ENCODE measurements around the gene KIAA1549. TPM values are rescaled to one million over a fixed set of nuclear protein-coding genes. Genes with fewer than 3 reads are reported as not detected.
A peak's percentile ranks its signal among the peaks of the same experiment; 100 is the strongest.
"Not testable (repeated sequence)": the region's sequence is repeated elsewhere in the genome, so short reads cannot be mapped to it uniquely, and the experiment has no call there.

Gene KIAA1549
- total RNA-seq, 1 experiment from 2014 or later = 12.5 TPM

DNA sequence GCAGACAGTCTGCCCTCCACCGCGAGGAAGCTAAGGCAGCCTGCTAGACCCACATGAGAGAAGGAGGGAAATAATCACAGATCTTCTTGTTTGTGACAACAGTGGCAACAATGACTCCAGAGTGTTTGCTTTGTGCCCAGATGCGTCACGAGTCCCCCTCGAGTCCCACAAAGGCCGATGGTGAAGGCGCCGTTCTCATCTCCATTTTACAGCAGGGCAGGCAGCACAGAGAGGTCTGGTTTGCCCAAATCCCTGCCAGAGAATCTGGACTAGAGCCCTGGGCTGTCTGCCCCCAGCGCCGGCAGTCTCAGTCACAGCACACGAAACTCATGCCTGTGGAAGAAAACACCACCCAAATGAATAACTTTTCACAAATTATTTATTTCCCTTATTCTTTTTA, 38.1 kb downstream of the KIAA1549 start:
- Histone ChIP-seq H3K9me3 (replicated peaks) (no peaks in the 10 kb centered on the region), H3K36me3 (no peaks in the 10 kb centered on the region), H3K4me1 (no peaks in the 10 kb centered on the region), H3K4me3 (no peak overlapping the region), H3K27ac (no peak overlapping the region), H3K27me3 (no peaks in the 10 kb centered on the region; the same call in 1 of the 2 replicates)
- DNase-seq = no peak

DNA sequence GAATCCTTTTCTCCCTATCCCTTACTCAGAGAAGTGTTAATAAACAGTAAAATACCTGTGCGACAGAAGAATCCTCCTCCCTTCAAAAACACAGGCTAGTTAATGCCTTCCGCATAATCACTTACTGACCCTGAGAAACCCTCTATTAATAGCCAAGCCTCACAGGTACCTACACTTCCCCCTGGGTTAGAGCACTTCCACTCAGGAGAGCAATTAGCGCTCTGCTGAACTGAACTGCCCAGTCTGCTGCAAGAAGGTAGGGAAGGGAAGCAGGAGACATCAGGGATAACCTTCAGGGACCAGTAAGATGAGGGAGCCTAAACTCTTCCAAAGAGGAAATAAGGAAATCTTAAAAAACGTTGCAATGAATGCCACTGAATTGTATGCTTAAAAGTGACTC, 39.6 kb downstream of the KIAA1549 start:
- Histone ChIP-seq H3K27me3 (no peaks in the 10 kb centered on the region; the same call in 1 of the 2 replicates), H3K36me3 (no peaks in the 10 kb centered on the region), H3K9me3 (replicated peaks) (no peaks in the 10 kb centered on the region), H3K27ac (no peak overlapping the region), H3K4me3 (no peak overlapping the region), H3K4me1 (no peaks in the 10 kb centered on the region)
- DNase-seq = no peak

DNA sequence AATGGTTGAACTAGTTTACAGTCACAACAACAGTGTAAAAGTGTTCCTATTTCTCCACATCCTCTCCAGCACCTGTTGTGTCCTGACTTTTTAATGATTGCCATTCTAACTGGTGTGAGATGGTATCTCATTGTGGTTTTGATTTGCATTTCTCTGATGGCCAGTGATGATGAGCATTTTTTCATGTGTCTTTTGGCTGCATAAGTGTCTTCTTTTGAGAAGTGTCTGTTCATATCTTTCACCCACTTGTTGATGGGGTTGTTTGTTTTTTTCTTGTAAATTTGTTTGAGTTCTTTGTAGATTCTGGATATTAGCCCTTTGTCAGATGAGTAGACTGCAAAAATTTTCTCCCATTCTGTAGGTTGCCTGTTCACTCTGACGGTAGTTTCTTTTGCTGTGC, 40.6 kb downstream of the KIAA1549 start:
- not testable (repeated sequence) for H3K4me1 ChIP-seq, DNase-seq, H3K27me3 ChIP-seq

DNA sequence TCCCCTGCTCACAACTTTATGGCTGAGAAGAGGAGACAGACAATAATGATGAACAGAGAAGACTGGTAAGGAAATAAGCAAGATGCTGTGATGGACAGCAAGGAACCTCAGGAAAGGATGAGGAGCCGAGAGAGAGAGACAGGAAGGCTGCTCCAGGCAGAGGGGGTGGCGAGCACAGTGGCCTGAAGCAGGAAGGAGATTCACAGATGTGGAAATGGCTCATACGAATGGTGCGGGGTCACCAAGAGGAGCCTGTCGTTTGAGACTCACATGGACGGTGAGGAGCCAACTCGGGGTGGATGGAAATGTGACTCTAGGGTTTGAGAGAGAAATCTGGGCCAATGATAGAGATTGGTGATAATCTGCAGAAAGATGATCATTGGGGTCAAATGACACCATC, 43.7 kb downstream of the KIAA1549 start:
- Histone ChIP-seq H3K9me3 (replicated peaks) (no peaks in the 10 kb centered on the region), H3K4me1 (peaks cover 23% of the 10 kb centered on the region), H3K27ac (no peak overlapping the region), H3K4me3 (no peak overlapping the region), H3K36me3 (no peaks in the 10 kb centered on the region), H3K27me3 (no peaks in the 10 kb centered on the region; the same call in 1 of the 2 replicates)
- DNase-seq = no peak

More for the DNA sequence above, 40.6 kb downstream of the KIAA1549 start:
- H3K27ac ChIP-seq; H3K36me3 ChIP-seq; H3K9me3 ChIP-seq (replicated peaks); H3K4me3 ChIP-seq: not testable (repeated sequence)

GRCh38 chr7:138935465-138936011, 45.7 kb downstream of the KIAA1549 start:
- H3K36me3 ChIP-seq = no peaks in the 10 kb centered on the region
- H3K9me3 ChIP-seq (replicated peaks) = no peaks in the 10 kb centered on the region
- peak; percentile 72 to 82 for DNase-seq
- peaks cover 23% of the 10 kb centered on the region for H3K4me1 ChIP-seq
- H3K27me3 ChIP-seq = no peaks in the 10 kb centered on the region
- peak overlapping the region; percentile 89 for H3K27ac ChIP-seq
- no peak overlapping the region for H3K4me3 ChIP-seq

DNA sequence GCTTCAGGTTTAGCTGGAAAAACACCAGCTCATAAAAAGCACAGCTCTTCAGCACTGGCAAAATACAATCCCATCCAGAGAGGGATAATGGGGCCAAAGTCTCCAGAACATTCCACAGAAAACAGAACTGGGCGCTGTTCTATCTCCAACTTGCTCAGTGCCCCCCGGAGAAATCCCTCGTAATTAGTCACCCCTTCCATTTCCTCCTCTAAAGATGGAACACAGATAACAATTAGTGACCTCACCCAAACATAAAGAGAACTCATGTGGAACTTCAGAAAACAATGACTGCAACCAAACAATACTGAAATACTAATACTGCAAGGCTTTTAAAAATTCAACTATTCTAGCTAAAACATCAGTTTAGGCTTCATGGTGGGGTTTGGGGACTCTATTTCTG, 46.3 kb downstream of the KIAA1549 start:
- H3K4me1 ChIP-seq = peaks cover 27% of the 10 kb centered on the region
- H3K4me3 ChIP-seq = no peak overlapping the region
- no peaks in the 10 kb centered on the region for H3K36me3 ChIP-seq
- no peaks in the 10 kb centered on the region for H3K27me3 ChIP-seq
- DNase-seq = peak; percentile 54 to 63
- H3K9me3 ChIP-seq (replicated peaks) = no peaks in the 10 kb centered on the region
- peak overlapping the region; percentile 89 for H3K27ac ChIP-seq

GRCh38 chr7:138934367-138934766, 46.8 kb downstream of the KIAA1549 start:
- no peak for DNase-seq
- H3K27me3 ChIP-seq = no peaks in the 10 kb centered on the region
- H3K27ac ChIP-seq = peak overlapping the region; percentile 89
- H3K36me3 ChIP-seq = no peaks in the 10 kb centered on the region
- H3K4me3 ChIP-seq = no peak overlapping the region
- no peaks in the 10 kb centered on the region for H3K9me3 ChIP-seq (replicated peaks)
- H3K4me1 ChIP-seq = peaks cover 27% of the 10 kb centered on the region

- Histone ChIP-seq H3K4me3 (no peak overlapping the region), H3K4me1 (peaks cover 27% of the 10 kb centered on the region), H3K27ac (no peak overlapping the region), H3K27me3 (no peaks in the 10 kb centered on the region), H3K9me3 (replicated peaks) (no peaks in the 10 kb centered on the region), H3K36me3 (no peaks in the 10 kb centered on the region)
- DNase-seq = no peak
These were observed 48.3 kb downstream of the KIAA1549 start for GRCh38 chr7:138932870-138933269.

DNA sequence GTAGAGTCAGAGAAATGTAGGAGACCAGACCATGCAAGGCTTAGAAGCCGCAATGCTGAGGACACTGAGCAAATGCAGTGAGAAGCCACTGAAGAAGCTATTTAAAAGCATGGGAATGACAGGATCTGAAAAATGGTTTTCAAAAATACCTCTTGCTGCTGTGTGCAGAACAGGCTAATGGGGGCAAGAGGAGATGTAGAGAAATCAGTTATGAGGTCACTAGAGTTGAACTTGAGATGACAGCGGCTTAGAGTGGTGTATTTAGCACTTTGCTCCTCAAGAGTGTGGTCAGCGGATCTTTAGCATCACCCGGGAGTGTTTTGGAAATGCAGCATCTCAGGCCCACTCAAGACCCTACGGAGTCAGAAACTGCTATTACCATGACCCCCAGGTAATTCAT, 48.8 kb downstream of the KIAA1549 start:
- H3K36me3 ChIP-seq = no peaks in the 10 kb centered on the region
- no peak overlapping the region for H3K4me3 ChIP-seq
- peaks cover 27% of the 10 kb centered on the region for H3K4me1 ChIP-seq
- no peak overlapping the region for H3K27ac ChIP-seq
- no peaks in the 10 kb centered on the region for H3K27me3 ChIP-seq
- no peak for DNase-seq
- H3K9me3 ChIP-seq (replicated peaks) = no peaks in the 10 kb centered on the region

DNA sequence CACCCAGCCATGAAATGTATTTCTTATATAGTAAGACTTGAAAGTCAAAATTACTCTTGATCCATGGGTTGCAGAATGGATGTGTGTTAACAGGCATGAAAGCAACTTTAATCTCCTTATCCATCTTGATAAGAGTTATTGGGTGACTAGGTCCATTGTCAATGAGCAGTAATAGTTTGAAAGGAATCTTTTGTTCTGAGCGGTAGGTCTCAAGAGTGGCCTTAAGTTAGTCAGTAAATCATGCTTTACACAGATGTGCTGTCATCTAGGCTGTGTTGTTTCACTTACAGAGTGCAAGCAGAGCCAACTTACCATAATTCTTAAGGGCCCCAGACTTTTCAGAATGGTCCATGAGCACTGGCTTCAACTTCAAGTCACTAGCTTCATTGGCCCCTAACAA, 51.2 kb downstream of the KIAA1549 start:
- Histone ChIP-seq H3K27ac (peak overlapping the region; percentile 21), H3K9me3 (replicated peaks) (no peaks in the 10 kb centered on the region), H3K36me3 (no peaks in the 10 kb centered on the region), H3K27me3 (no peaks in the 10 kb centered on the region), H3K4me1 (peaks cover 21% of the 10 kb centered on the region), H3K4me3 (no peak overlapping the region)
- DNase-seq = peak in 1 of 2 experiments; percentile 72

- H3K27me3 ChIP-seq = no peaks in the 10 kb centered on the region
- H3K4me1 ChIP-seq = peaks cover 11% of the 10 kb centered on the region
- peak in 1 of 2 experiments; percentile 17 for DNase-seq
- no peak overlapping the region for H3K4me3 ChIP-seq
- H3K9me3 ChIP-seq (replicated peaks) = no peaks in the 10 kb centered on the region
- H3K27ac ChIP-seq = peak overlapping the region; percentile 29; the same call in 1 of the 2 replicates
- no peaks in the 10 kb centered on the region; the same call in 1 of the 2 replicates for H3K36me3 ChIP-seq
These were observed 55.0 kb downstream of the KIAA1549 start for GRCh38 chr7:138926241-138926612.

DNA sequence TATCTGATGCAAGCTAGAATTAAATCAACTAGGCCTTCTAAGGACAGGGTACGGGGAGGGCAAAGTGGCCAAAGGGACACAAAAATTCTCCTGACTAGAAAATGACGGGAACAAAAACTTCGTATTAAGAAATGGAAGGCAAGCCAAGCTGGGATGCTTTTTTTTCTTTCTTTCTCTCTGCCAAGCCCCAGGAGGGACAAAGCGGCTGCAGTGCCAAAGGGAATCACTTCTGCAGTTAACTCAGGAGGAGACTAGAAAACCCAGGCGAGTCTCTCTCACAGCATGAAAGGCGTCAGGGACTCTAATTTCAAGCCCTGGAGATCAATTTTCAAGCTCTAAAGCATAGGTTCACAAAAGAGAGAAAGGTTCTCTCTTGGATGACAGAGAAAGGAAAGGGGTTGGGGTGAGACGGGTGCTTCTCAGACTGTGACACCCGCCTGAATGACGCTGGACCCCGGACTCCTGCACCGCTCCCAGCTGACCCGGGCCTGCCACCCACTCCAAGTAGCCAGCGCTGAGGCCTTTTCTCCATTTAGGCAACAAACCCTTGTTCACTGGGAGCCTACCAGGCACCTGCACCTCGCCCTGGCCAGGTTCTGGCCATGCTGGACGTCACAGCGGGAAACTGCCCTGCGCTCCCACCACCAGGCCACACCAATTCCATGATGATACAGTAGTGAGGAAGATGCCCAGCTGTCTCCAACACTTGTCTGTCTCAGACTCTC, 56.5 kb downstream of the KIAA1549 start:
- Histone ChIP-seq H3K4me1 (peaks cover 8% of the 10 kb centered on the region), H3K36me3 (no peaks in the 10 kb centered on the region; the same call in 1 of the 2 replicates), H3K9me3 (replicated peaks) (no peaks in the 10 kb centered on the region), H3K27me3 (no peaks in the 10 kb centered on the region), H3K4me3 (no peak overlapping the region), H3K27ac (no peak overlapping the region)
- no peak for DNase-seq

DNA sequence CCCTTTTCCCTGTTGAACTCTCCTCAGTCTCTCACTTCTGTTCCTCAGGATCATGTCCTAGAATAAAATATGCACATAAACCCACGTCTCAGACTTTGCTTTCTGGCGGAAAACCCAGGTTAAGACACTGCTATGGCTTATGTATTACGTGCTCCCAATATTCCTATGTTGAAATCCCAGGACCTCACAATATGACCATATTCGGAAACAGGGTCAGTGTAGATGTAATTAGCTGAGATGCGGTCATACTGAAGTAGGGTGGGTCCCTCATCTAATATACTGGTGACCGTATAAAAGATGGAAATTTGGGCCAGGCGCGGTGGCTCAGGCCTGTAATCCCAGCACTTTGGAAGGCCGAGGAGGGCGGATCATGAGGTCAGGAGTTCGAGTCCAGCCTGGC, 59.9 kb downstream of the KIAA1549 start:
- no peak for DNase-seq
- H3K9me3 ChIP-seq (replicated peaks) = no peaks in the 10 kb centered on the region
- no peak overlapping the region for H3K27ac ChIP-seq
- peaks cover 6% of the 10 kb centered on the region for H3K4me1 ChIP-seq
- H3K36me3 ChIP-seq = peaks cover 18% of the 10 kb centered on the region
- no peak overlapping the region for H3K4me3 ChIP-seq
- H3K27me3 ChIP-seq = no peaks in the 10 kb centered on the region

DNA sequence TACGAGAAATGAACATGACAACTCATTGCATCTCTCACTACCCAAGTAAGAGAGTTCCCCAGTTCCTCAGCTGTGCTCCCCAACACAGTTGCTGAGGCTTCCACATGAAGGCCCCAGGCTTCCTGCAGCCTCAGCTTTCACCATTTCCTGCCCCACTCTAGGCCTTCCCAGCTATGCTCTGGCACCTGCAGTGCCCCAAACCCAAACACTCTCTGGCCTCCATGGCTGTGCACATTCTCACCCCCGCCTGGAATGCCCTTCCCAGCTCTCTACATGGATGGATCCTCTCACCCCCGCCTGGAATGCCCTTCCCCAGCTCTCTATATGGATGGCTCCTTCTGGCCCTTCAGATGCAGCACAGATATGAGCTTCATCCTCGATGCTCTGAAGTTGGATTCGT, 61.3 kb downstream of the KIAA1549 start:
- H3K27ac ChIP-seq = no peak overlapping the region
- H3K4me1 ChIP-seq = no peaks in the 10 kb centered on the region
- DNase-seq = no peak
- H3K36me3 ChIP-seq = peaks cover 23% of the 10 kb centered on the region
- peaks cover 4% of the 10 kb centered on the region; the same call in 1 of the 2 replicates for H3K9me3 ChIP-seq (replicated peaks)
- no peak overlapping the region for H3K4me3 ChIP-seq
- no peaks in the 10 kb centered on the region for H3K27me3 ChIP-seq

- no peaks in the 10 kb centered on the region for H3K4me1 ChIP-seq
- no peak overlapping the region for H3K27ac ChIP-seq
- peaks cover 4% of the 10 kb centered on the region; the same call in 1 of the 2 replicates for H3K9me3 ChIP-seq (replicated peaks)
- peaks cover 28% of the 10 kb centered on the region for H3K36me3 ChIP-seq
- H3K4me3 ChIP-seq = no peak overlapping the region
- H3K27me3 ChIP-seq = no peaks in the 10 kb centered on the region
- DNase-seq = no peak
These were observed 62.0 kb downstream of the KIAA1549 start for GRCh38 chr7:138919216-138919615.

DNA sequence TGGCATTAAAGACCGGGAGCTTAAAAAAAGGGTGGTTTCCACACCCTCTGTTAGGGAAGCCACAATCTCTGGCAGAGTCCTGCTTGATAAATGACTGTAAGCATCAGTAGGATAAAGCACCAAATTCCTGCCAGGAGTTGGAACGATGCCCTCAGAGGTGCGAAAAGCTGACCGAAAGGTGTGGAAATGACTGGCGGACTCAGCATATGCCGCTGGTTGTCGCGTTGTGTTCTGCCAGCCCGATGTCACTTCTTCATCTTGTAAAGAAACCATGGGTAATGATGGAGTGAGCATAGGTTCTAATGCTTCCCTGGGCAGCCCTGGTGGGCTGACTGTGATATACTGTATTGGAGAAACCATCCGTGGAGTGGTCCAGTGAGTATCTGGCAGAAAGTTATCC, 62.4 kb downstream of the KIAA1549 start:
- Histone ChIP-seq H3K27me3 (no peaks in the 10 kb centered on the region), H3K4me1 (no peaks in the 10 kb centered on the region), H3K9me3 (replicated peaks) (peaks cover 4% of the 10 kb centered on the region; the same call in 1 of the 2 replicates), H3K36me3 (peaks cover 28% of the 10 kb centered on the region), H3K27ac (no peak overlapping the region), H3K4me3 (no peak overlapping the region)
- no peak for DNase-seq
